ENCODE data around the gene MPP1.
A peak's percentile ranks its signal among the peaks of the same experiment; 100 is the strongest.

The MPP1 gene

GRCh38 chrX:154799556-154800348, 5.5 kb downstream of the MPP1 start:
- H3K27me3 Mint-ChIP-seq: no peaks in the 10 kb centered on the region
- no peaks in the 10 kb centered on the region for H3K9me3 Mint-ChIP-seq (ENCODE audit: low read depth)
- peaks cover 60% of the 10 kb centered on the region for H3K4me1 Mint-ChIP-seq (ENCODE audit: low read depth)
- no peaks in the 10 kb centered on the region for H3K36me3 Mint-ChIP-seq
- peak overlapping the region; percentile 67 for H3K4me3 Mint-ChIP-seq
- peak overlapping the region; percentile 95 for H3K27ac Mint-ChIP-seq

- Mint-ChIP-seq H3K27me3 (no peaks in the 10 kb centered on the region), H3K4me3 (no peak overlapping the region), H3K4me1 (ENCODE audit: low read depth) (peaks cover 38% of the 10 kb centered on the region), H3K27ac (no peak overlapping the region), H3K9me3 (ENCODE audit: low read depth) (no peaks in the 10 kb centered on the region), H3K36me3 (no peaks in the 10 kb centered on the region)
Observed at GRCh38 chrX:154797006-154797405, 8.3 kb downstream of the MPP1 start.

- H3K27me3 Mint-ChIP-seq: no peaks in the 10 kb centered on the region
- H3K36me3 Mint-ChIP-seq: no peaks in the 10 kb centered on the region
- no peaks in the 10 kb centered on the region for H3K9me3 Mint-ChIP-seq (ENCODE audit: low read depth)
- no peak overlapping the region for H3K27ac Mint-ChIP-seq
- peaks cover 23% of the 10 kb centered on the region for H3K4me1 Mint-ChIP-seq (ENCODE audit: low read depth)
- no peak overlapping the region for H3K4me3 Mint-ChIP-seq
Observed at GRCh38 chrX:154795016-154795415, 10.3 kb downstream of the MPP1 start.

GRCh38 chrX:154793084-154793795, 12.0 kb downstream of the MPP1 start:
- no peak overlapping the region for H3K4me3 Mint-ChIP-seq
- no peaks in the 10 kb centered on the region for H3K27me3 Mint-ChIP-seq
- peaks cover 8% of the 10 kb centered on the region for H3K4me1 Mint-ChIP-seq (ENCODE audit: low read depth)
- no peaks in the 10 kb centered on the region for H3K9me3 Mint-ChIP-seq (ENCODE audit: low read depth)
- H3K36me3 Mint-ChIP-seq: no peaks in the 10 kb centered on the region
- no peak overlapping the region for H3K27ac Mint-ChIP-seq

- peaks cover 3% of the 10 kb centered on the region for H3K4me1 Mint-ChIP-seq (ENCODE audit: low read depth)
- no peak overlapping the region for H3K4me3 Mint-ChIP-seq
- no peaks in the 10 kb centered on the region for H3K27me3 Mint-ChIP-seq
- no peak overlapping the region for H3K27ac Mint-ChIP-seq
- no peaks in the 10 kb centered on the region for H3K9me3 Mint-ChIP-seq (ENCODE audit: low read depth)
- no peaks in the 10 kb centered on the region for H3K36me3 Mint-ChIP-seq
Observed at GRCh38 chrX:154791939-154792338, 13.3 kb downstream of the MPP1 start.

GRCh38 chrX:154791467-154791866, 13.8 kb downstream of the MPP1 start:
- no peak overlapping the region for H3K27ac Mint-ChIP-seq
- no peaks in the 10 kb centered on the region for H3K9me3 Mint-ChIP-seq (ENCODE audit: low read depth)
- no peaks in the 10 kb centered on the region for H3K27me3 Mint-ChIP-seq
- H3K4me1 Mint-ChIP-seq (ENCODE audit: low read depth): peaks cover 3% of the 10 kb centered on the region
- no peak overlapping the region for H3K4me3 Mint-ChIP-seq
- H3K36me3 Mint-ChIP-seq: no peaks in the 10 kb centered on the region

GRCh38 chrX:154785716-154786115, 19.6 kb downstream of the MPP1 start:
- H3K9me3 Mint-ChIP-seq (ENCODE audit: low read depth): no peaks in the 10 kb centered on the region
- H3K36me3 Mint-ChIP-seq: no peaks in the 10 kb centered on the region
- no peak overlapping the region for H3K4me3 Mint-ChIP-seq
- no peaks in the 10 kb centered on the region for H3K27me3 Mint-ChIP-seq
- H3K4me1 Mint-ChIP-seq (ENCODE audit: low read depth): peaks cover 15% of the 10 kb centered on the region
- no peak overlapping the region for H3K27ac Mint-ChIP-seq

GRCh38 chrX:154784149-154784995, 20.9 kb downstream of the MPP1 start:
- peak overlapping the region; percentile 50 for H3K27ac Mint-ChIP-seq
- H3K36me3 Mint-ChIP-seq: no peaks in the 10 kb centered on the region
- H3K4me1 Mint-ChIP-seq (ENCODE audit: low read depth): peaks cover 15% of the 10 kb centered on the region
- H3K4me3 Mint-ChIP-seq: peak overlapping the region; percentile 83
- no peaks in the 10 kb centered on the region for H3K9me3 Mint-ChIP-seq (ENCODE audit: low read depth)
- no peaks in the 10 kb centered on the region for H3K27me3 Mint-ChIP-seq

- Mint-ChIP-seq H3K4me1 (ENCODE audit: low read depth) (peaks cover 18% of the 10 kb centered on the region), H3K36me3 (no peaks in the 10 kb centered on the region), H3K27me3 (no peaks in the 10 kb centered on the region), H3K27ac (no peak overlapping the region), H3K9me3 (ENCODE audit: low read depth) (no peaks in the 10 kb centered on the region), H3K4me3 (no peak overlapping the region)
Observed at GRCh38 chrX:154780968-154781367, 24.3 kb downstream of the MPP1 start.

- Mint-ChIP-seq H3K27me3 (no peaks in the 10 kb centered on the region), H3K4me3 (no peak overlapping the region), H3K27ac (no peak overlapping the region), H3K9me3 (ENCODE audit: low read depth) (no peaks in the 10 kb centered on the region), H3K36me3 (no peaks in the 10 kb centered on the region), H3K4me1 (ENCODE audit: low read depth) (peaks cover 23% of the 10 kb centered on the region)
Observed at GRCh38 chrX:154779261-154779660, 26.0 kb downstream of the MPP1 start.

GRCh38 chrX:154776753-154777152, 28.5 kb downstream of the MPP1 start:
- no peaks in the 10 kb centered on the region for H3K9me3 Mint-ChIP-seq (ENCODE audit: low read depth)
- no peaks in the 10 kb centered on the region for H3K36me3 Mint-ChIP-seq
- no peaks in the 10 kb centered on the region for H3K27me3 Mint-ChIP-seq
- no peak overlapping the region for H3K27ac Mint-ChIP-seq
- H3K4me3 Mint-ChIP-seq: no peak overlapping the region
- H3K4me1 Mint-ChIP-seq (ENCODE audit: low read depth): peaks cover 19% of the 10 kb centered on the region

- peak overlapping the region; percentile 38 for H3K27ac Mint-ChIP-seq
- H3K4me1 Mint-ChIP-seq (ENCODE audit: low read depth): peaks cover 22% of the 10 kb centered on the region
- no peaks in the 10 kb centered on the region for H3K27me3 Mint-ChIP-seq
- peaks cover 2% of the 10 kb centered on the region for H3K36me3 Mint-ChIP-seq
- no peak overlapping the region for H3K4me3 Mint-ChIP-seq
- H3K9me3 Mint-ChIP-seq (ENCODE audit: low read depth): no peaks in the 10 kb centered on the region
Observed at GRCh38 chrX:154775419-154776349, 29.6 kb downstream of the MPP1 start.

- peaks cover 2% of the 10 kb centered on the region for H3K36me3 Mint-ChIP-seq
- peak overlapping the region; percentile 66 for H3K27ac Mint-ChIP-seq
- peaks cover 24% of the 10 kb centered on the region for H3K4me1 Mint-ChIP-seq (ENCODE audit: low read depth)
- no peaks in the 10 kb centered on the region for H3K27me3 Mint-ChIP-seq
- H3K9me3 Mint-ChIP-seq (ENCODE audit: low read depth): no peaks in the 10 kb centered on the region
- H3K4me3 Mint-ChIP-seq: no peak overlapping the region
Observed at GRCh38 chrX:154774622-154775021, 30.7 kb downstream of the MPP1 start.

Data from activated naive CD8-positive, alpha-beta T cell (primary cell).